ENCODE data around the gene PGM2L1.

DNA sequence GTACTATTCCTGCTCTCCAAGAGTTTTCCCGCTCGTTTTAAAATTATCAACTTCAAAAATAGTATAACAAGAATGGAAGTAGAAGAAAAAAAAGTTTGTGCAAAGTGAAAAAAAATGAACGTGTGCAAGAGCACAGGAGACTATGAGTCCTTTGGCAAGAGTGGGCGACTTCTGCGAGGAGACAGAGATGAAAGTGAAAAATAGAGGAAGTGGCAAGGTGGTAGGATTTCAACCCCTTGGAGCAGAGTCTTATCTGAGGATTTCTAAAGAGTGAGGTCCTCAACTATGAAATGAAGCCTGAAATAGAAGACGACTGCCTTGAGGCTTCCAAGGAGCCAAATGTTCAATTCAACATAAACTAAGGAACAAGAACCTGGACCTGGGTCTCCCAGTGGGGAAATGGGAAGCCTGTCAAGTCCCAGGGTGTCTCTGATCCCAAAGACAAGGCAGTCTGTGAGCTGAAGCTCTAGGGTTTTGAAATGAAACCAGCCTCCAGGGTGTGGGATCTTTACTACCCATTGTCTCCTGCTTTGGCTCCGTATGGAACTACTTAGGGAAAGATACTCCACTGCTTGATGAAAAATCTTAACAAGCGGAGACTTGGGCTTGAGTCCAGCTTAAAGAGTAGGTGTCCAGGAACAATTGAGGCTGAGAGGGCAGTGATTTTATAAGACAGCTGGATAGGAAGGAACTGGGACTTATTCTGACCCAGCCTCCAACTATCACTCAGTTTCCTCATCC lies 91.6 kb downstream of the PGM2L1 start:
- TF ChIP-seq, protein P1, sequence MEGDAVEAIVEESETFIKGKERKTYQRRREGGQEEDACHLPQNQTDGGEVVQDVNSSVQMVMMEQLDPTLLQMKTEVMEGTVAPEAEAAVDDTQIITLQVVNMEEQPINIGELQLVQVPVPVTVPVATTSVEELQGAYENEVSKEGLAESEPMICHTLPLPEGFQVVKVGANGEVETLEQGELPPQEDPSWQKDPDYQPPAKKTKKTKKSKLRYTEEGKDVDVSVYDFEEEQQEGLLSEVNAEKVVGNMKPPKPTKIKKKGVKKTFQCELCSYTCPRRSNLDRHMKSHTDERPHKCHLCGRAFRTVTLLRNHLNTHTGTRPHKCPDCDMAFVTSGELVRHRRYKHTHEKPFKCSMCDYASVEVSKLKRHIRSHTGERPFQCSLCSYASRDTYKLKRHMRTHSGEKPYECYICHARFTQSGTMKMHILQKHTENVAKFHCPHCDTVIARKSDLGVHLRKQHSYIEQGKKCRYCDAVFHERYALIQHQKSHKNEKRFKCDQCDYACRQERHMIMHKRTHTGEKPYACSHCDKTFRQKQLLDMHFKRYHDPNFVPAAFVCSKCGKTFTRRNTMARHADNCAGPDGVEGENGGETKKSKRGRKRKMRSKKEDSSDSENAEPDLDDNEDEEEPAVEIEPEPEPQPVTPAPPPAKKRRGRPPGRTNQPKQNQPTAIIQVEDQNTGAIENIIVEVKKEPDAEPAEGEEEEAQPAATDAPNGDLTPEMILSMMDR (IDR thresholded peaks at IDR 0.05) = no peak
- no peak for TF ChIP-seq POLR2A (IDR thresholded peaks at IDR 0.05)
- TF ChIP-seq EP300 (IDR thresholded peaks at IDR 0.05) = no peak
- no peak for TF ChIP-seq POLR2AphosphoS5 (IDR thresholded peaks at IDR 0.05)

Data from stomach (tissue), 4 donors.